HG03066 (cell line): ENCODE results near the gene SSTR5.

Source experiments
- ATAC-seq: cut with Tn5 transposase; IDR thresholded peaks from one replicate; pipeline ENCODE4 v1.9.1; 2021; ENCODE audit warnings: low read depth; ENCODE audit not compliant: unreplicated experiment

The SSTR5 gene

DNA sequence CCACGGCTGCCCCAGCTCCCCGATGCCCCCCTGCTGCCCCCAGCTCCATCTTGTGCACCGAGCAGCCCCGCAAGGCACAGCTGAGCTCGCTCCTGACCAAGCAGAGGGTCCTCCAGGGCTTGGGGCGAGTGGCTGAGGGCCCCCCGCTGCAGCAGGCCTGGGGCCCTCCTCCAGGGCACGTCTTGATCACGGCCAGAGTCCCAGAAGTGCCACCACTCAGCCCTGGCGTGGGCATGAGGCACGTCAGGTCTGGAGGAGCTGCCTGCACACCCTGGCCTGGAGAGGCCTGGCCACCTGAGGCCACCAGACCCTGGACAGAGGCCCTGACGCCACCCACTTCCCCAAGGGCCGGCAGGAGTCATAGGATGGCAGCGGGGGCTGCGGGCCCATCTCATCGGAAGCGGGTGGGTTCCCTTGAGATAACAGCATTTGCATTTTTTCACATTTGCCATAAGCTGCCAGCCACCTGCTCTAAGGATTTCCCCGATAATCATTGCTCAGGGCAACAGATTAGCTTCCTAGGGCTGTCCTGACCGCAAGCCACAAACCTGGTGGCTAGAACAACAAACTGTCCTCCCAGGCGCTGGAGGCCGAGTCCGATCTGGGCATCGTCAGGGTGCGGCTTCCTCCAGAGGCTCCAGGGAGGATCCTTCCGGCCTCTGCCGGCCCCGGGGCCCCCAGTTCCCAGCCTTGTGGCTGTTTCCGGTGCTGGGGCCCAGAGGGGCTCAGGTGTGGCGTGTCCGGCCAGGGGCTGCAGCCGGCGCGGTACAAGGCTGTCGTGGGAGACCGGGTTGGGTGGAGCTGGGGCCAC lies 47.4 kb downstream of the SSTR5 start:
- no peak for ATAC-seq

- ATAC-seq: no peak
Measured at GRCh38 chr16:1120577-1120941, 48.0 kb downstream of the SSTR5 start.

GRCh38 chr16:1121009-1121408 lies 48.5 kb downstream of the SSTR5 start:
- no peak for ATAC-seq

DNA sequence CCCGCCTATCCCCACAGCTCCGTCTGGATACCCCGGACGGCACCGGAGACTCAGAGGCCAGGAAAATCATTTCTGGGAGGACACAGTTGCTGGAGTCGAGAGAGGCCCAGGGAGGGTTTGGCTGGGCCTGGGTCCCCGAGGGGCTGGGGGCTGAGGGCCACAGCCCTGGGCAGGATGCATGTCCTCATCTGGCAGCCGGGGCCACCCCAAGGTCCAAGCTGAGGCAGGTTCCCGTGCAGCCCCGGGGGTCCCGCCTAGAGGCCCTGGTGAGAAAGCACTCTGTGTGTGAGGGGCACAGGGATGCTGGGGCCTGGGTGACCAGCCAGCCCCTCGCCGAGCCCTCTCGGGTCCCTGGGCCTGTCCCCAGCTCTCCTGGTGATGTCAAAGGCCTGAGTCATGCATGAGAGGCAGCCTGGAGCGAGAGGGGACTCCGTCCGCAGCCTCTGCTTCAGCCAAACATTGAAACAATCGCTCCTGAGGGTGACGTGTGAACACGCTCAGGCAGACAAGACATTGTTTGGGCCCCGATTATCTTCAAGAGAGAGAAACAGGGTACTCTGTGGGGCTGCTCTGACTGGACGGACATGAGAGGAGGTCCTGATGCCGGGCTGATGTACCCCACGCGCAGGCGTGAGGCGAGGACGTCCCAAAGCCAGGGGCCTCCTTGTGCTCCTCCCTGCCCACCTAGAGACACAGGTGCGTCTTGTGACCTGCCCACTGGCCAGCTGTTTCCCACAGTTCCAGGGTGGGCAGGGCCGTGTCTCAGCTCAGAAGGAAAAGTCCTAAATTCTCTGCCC lies 49.3 kb downstream of the SSTR5 start:
- ATAC-seq: no peak

GRCh38 chr16:1122398-1122765 lies 49.8 kb downstream of the SSTR5 start:
- no peak for ATAC-seq

DNA sequence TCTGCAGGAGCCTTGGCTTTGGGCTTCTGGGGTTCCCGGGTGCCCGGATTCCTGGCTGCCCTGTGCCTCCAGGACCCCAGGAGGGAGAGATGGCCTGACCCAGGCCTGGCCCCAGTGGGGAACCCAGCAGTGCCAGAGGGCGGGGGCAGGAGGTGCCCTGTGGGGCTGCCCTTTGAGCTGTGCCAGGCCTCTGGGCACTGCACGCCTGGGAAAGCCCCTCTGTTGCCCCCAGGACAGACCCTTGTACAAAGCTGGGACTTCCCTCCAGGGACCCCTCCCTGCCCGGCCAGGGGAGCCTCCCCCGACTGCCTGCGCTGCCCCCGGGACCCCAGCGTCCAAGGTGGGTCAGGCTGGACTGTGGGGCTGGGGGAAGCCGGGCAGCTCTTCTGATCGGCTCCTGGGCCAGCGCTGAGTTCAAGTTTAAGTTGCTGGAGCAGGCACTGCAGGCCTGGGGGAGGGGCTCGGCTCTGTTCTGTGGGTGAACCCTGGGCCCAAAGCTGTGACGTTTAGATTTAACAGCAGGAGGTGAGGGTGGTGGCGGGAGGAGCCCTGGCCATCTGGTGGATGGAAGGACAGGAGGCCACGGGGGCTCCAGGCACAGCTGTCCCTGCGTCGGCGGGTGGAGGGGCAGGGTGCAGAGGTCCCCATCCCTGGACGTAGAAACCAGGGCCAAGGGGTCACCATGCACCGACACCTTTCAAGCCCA lies 51.1 kb downstream of the SSTR5 start:
- ATAC-seq: no peak

GRCh38 chr16:1124291-1124690 lies 51.7 kb downstream of the SSTR5 start:
- ATAC-seq: no peak

DNA sequence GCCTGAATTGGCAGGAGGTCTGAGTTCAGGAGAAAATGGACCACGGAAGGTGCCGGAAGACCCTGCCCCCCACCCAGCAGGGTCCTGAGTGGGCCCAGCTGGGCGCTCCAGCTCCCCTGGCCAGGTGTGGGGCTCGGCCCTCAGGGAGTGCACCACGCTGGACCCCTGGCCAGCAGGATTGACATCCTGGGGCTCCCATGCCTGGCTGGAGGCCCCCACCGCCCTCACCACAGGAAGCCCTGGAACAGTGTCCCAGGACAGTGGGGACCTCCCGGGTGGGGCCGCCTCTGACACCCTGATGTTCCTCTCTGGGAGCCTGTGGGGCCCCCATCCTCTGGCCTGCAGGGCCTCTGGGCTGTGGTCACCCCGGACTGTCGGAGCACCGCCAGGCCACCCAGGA lies 52.2 kb downstream of the SSTR5 start:
- ATAC-seq: no peak

DNA sequence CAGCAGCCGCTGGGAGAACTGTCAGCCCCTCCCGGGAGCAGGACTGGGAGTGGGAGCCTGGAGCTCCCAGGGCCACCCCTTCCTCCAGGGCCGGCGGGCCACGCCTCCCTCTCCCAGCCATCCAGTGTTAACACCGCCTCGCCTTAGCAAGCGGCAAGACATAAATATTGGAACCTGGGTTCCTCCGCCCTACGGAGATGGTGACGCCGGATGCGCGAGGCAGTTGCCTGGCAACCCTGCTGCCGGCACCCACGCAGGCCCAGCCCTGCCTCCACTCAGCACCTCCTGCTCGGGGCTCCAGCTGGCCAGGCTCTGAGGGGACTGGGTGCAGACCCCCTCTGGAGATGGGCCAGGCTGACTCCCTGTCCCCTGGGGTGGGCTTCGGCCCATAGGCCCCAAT lies 52.9 kb downstream of the SSTR5 start:
- ATAC-seq: no peak

GRCh38 chr16:1126044-1126443 lies 53.5 kb downstream of the SSTR5 start:
- ATAC-seq: no peak

- ATAC-seq: no peak
Measured at GRCh38 chr16:1126586-1126985, 54.0 kb downstream of the SSTR5 start.

DNA sequence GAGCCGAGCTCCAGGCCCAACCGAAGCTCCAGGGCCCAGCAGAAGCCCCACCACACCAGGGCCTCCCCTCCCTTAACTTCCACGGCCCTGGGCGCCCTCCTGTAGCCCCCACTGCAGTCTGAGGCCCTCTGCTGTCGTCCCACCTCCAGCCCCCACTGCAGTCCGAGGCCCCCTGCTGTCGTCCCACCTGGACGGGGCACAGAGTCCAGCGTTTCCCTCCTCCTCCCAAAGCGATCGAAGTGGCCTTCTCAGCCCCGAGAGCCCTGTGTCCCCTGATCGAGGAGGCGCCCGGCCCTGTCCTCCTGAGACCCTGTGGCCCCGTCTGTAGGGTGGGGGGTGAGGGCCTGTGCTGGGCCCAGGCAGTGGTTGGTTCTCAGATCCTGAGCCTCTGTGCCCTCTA lies 54.6 kb downstream of the SSTR5 start:
- ATAC-seq: no peak

GRCh38 chr16:1127971-1128715 lies 55.6 kb downstream of the SSTR5 start:
- ATAC-seq: no peak

DNA sequence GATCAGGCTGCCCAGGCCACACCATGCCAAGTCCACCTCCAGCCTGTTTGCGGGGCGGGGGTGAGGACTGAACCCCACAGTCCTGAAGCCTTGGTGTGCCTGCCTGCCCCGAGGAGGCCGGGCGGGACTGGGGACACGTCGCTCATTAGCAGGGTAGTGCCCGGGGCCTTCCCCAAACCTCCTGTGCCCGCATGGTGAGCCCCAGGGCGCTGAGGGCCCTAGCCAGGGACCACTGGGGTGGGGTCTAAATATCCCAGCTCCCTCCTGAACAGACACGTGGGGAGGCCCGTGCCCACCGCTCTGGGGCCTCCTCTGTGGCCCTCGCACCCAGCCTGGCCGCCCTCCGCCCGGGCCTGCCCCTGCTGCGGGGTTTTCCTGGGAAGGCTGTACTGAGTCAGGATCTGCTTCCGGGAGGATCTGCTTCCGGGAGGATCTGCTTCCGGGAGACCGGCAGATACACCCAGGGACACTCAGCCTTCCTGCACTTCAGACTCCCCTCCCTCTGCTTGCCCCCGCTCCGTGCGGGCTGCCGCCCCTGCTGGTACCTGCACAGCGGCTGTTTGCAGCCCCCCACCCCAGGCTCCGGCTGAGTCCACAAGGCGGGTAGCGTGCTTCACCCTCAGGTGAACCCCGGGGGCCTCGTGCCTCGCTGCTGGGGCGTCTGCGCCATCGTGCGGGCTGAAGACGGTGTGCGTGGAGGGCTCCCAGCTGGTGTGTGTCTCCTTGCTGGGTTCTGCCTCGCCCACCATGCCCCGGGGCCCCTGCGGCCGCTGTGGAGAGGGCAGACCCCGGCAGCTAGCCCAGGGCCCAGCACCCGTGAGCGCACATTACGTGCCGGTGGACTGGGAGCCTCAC lies 56.8 kb downstream of the SSTR5 start:
- ATAC-seq: no peak

- no peak for ATAC-seq
Measured at GRCh38 chr16:1130382-1130781, 57.8 kb downstream of the SSTR5 start.
